ENCODE data around the gene NECTIN2.

NECTIN2 gene

DNA sequence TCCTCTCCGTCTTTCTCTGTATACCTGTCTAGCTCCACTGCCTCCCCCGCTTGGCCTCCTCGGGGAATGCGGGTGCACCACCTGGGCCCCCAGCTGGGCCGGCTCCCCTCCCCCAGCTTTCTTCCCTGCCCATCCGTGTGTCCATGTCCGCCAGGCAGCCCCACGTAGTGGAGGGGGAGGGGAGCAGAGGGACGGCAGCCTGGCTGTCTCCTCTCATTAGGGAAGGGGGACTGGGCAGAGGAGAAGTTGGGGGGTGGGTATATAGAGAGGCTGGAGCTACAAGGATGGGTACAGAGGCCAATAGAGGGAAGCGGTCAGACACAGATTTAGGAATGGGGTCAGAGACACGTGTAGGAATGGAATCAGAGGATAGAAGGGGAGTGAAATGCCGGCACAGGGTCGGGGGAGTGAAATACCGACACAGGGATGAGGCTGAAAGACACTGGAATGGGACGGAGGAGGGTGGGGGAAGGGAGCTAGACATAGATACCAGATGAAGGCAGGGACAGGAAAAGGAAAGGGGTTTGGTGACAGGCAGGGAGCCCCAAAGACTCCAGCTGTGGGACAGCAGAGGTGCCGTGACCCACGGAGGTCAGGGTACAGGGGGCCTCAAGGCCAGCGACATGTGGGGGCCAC lies 2.8 kb downstream of the NECTIN2 start:
- Histone ChIP-seq H3K9me3 (ENCODE audit: insufficient read depth, low read length) (no peaks in the 10 kb centered on the region), H3K36me3 (ENCODE audit: low read length) (no peaks in the 10 kb centered on the region), H3K9ac (ENCODE audit: low read length) (no peak overlapping the region), H2AFZ (ENCODE audit: low read depth, low read length, severe bottlenecking) (no peak overlapping the region), H3K4me2 (ENCODE audit: low read depth, low read length, poor library complexity, severe bottlenecking) (no peak overlapping the region), H3K4me3 (ENCODE audit: insufficient read depth, low read length, poor library complexity, severe bottlenecking) (no peak overlapping the region), H3K27me3 (ENCODE audit: low read length) (no peaks in the 10 kb centered on the region), H3K9me2 (replicated peaks; ENCODE audit: insufficient read depth, low read length) (no peaks in the 10 kb centered on the region), H3F3A (ENCODE audit: insufficient read depth) (no peaks in the 10 kb centered on the region), H3K27ac (ENCODE audit: low read depth, low read length) (no peak overlapping the region), H3K79me2 (ENCODE audit: insufficient read depth, low read length) (no peaks in the 10 kb centered on the region), H4K20me1 (ENCODE audit: low read depth, low read length) (no peaks in the 10 kb centered on the region)
- TF ChIP-seq, protein P1, sequence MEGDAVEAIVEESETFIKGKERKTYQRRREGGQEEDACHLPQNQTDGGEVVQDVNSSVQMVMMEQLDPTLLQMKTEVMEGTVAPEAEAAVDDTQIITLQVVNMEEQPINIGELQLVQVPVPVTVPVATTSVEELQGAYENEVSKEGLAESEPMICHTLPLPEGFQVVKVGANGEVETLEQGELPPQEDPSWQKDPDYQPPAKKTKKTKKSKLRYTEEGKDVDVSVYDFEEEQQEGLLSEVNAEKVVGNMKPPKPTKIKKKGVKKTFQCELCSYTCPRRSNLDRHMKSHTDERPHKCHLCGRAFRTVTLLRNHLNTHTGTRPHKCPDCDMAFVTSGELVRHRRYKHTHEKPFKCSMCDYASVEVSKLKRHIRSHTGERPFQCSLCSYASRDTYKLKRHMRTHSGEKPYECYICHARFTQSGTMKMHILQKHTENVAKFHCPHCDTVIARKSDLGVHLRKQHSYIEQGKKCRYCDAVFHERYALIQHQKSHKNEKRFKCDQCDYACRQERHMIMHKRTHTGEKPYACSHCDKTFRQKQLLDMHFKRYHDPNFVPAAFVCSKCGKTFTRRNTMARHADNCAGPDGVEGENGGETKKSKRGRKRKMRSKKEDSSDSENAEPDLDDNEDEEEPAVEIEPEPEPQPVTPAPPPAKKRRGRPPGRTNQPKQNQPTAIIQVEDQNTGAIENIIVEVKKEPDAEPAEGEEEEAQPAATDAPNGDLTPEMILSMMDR (IDR thresholded peaks at IDR 0.05; ENCODE audit: insufficient read depth, low read length, poor library complexity, severe bottlenecking): no peak
- TF ChIP-seq EZH2phosphoT487 (conservative IDR thresholded peaks at IDR 0.05; ENCODE audit: low read length): no peak

DNA sequence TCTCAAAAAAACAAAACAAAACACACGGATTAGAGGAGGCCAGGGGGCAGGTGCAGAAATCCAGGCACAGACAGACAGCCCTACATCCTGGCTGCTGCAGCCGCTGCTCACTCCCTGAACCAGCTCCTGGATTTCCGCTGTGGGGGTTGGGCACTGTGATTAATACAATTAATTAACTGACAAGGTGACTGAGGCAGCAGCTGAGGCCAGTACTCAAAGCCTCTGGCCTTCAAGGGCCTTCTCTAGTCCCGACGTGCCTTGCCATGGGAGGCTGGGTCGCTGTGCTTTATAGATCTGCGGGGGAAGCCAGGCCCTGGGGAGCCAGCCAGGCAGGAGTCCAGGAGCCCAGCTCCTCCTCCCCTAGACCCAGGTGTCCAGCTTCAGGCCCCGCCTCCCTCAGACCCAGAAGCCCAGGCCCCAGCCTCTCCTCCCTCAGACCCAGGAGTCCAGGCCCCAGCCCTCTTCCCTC lies 4.6 kb downstream of the NECTIN2 start:
- Histone ChIP-seq H3K36me3 (ENCODE audit: low read length) (no peaks in the 10 kb centered on the region), H3K9me3 (ENCODE audit: insufficient read depth, low read length) (no peaks in the 10 kb centered on the region), H3K9me2 (replicated peaks; ENCODE audit: insufficient read depth, low read length) (no peaks in the 10 kb centered on the region), H3K9ac (ENCODE audit: low read length) (no peak overlapping the region), H3K4me3 (ENCODE audit: insufficient read depth, low read length, poor library complexity, severe bottlenecking) (no peak overlapping the region), H3K27me3 (ENCODE audit: low read length) (no peaks in the 10 kb centered on the region), H3K27ac (ENCODE audit: low read depth, low read length) (no peak overlapping the region), H3F3A (ENCODE audit: insufficient read depth) (no peaks in the 10 kb centered on the region), H3K79me2 (ENCODE audit: insufficient read depth, low read length) (no peaks in the 10 kb centered on the region), H2AFZ (ENCODE audit: low read depth, low read length, severe bottlenecking) (no peak overlapping the region), H4K20me1 (ENCODE audit: low read depth, low read length) (no peaks in the 10 kb centered on the region), H3K4me2 (ENCODE audit: low read depth, low read length, poor library complexity, severe bottlenecking) (no peak overlapping the region)
- TF ChIP-seq EZH2phosphoT487 (conservative IDR thresholded peaks at IDR 0.05; ENCODE audit: low read length): no peak
- TF ChIP-seq, protein P1 (IDR thresholded peaks at IDR 0.05; ENCODE audit: insufficient read depth, low read length, poor library complexity, severe bottlenecking): no peak

DNA sequence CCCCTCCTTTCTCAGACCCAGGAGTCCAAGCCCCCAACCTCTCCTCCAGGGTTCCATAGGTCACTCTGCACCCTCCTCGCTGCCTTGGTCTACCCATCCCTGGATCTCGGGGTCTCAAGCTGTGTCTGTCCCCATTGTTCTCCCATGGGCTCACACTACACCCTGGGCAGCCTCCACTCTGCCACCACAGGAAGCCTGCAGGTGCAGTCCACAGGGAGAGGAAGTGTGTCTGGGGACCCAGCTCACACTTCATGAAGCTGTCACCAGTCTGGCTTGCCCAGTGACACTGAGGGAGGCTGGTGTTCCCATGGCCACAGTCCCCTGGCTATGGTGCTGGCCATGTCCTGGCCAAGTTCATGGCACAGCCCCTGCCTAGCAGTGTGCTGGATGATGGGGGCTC lies 5.3 kb downstream of the NECTIN2 start:
- Histone ChIP-seq H4K20me1 (ENCODE audit: low read depth, low read length) (no peaks in the 10 kb centered on the region), H3K4me3 (ENCODE audit: insufficient read depth, low read length, poor library complexity, severe bottlenecking) (no peak overlapping the region), H3K79me2 (ENCODE audit: insufficient read depth, low read length) (no peaks in the 10 kb centered on the region), H3K9me2 (replicated peaks; ENCODE audit: insufficient read depth, low read length) (no peaks in the 10 kb centered on the region), H2AFZ (ENCODE audit: low read depth, low read length, severe bottlenecking) (no peak overlapping the region), H3K4me2 (ENCODE audit: low read depth, low read length, poor library complexity, severe bottlenecking) (no peak overlapping the region), H3K36me3 (ENCODE audit: low read length) (no peaks in the 10 kb centered on the region), H3K9me3 (ENCODE audit: insufficient read depth, low read length) (no peaks in the 10 kb centered on the region), H3K9ac (ENCODE audit: low read length) (no peak overlapping the region), H3K27me3 (ENCODE audit: low read length) (no peaks in the 10 kb centered on the region), H3K27ac (ENCODE audit: low read depth, low read length) (no peak overlapping the region), H3F3A (ENCODE audit: insufficient read depth) (no peaks in the 10 kb centered on the region)
- TF ChIP-seq EZH2phosphoT487 (conservative IDR thresholded peaks at IDR 0.05; ENCODE audit: low read length): no peak
- TF ChIP-seq, protein P1 (IDR thresholded peaks at IDR 0.05; ENCODE audit: insufficient read depth, low read length, poor library complexity, severe bottlenecking): no peak

Measured in SU-DHL-6 (cell line).